OCI-LY1 (cell line): ENCODE measurements around the gene TMEM11.

Source experiments
- EZH2 ChIP-seq: fragments of 200-600 bp; sonication (generic), shearing (Covaris generic); IDR thresholded peaks from 2 replicates; pipeline ENCODE4 v1.8.0; 2017; ENCODE audit warnings: borderline replicate concordance, mixed run types, mild to moderate bottlenecking, antibody characterized with exemption, low read length, moderate library complexity, mixed read lengths
- TF ChIP-seq, protein P1 (sequence below): fragments of 200-600 bp; sonication (generic), shearing (Covaris generic); IDR thresholded peaks from 2 replicates; pipeline ENCODE4 v1.5.1; 2017; ENCODE audit warnings: mild to moderate bottlenecking, antibody characterized with exemption, low read length, moderate library complexity, mixed read lengths

DNA sequence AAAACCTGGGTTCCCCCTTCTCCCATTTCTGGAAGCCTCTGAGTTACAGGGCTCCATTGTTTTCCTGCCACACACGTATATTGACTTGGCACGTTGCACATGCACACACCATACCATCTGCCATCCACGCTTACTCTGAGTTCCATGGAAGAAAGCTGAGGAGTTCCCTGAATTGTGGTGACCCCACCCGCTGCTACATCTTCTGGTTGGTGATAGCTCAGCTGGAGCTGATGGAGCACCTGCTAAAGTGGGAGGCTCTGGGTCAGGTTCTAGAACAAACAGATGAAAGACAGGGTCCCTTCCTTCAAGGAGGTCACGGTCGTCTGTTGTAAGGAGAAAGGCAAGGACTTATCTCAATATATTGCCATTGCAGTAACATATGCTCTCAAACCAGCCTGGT, 41.1 kb downstream of the TMEM11 start:
- TF ChIP-seq, protein P1, sequence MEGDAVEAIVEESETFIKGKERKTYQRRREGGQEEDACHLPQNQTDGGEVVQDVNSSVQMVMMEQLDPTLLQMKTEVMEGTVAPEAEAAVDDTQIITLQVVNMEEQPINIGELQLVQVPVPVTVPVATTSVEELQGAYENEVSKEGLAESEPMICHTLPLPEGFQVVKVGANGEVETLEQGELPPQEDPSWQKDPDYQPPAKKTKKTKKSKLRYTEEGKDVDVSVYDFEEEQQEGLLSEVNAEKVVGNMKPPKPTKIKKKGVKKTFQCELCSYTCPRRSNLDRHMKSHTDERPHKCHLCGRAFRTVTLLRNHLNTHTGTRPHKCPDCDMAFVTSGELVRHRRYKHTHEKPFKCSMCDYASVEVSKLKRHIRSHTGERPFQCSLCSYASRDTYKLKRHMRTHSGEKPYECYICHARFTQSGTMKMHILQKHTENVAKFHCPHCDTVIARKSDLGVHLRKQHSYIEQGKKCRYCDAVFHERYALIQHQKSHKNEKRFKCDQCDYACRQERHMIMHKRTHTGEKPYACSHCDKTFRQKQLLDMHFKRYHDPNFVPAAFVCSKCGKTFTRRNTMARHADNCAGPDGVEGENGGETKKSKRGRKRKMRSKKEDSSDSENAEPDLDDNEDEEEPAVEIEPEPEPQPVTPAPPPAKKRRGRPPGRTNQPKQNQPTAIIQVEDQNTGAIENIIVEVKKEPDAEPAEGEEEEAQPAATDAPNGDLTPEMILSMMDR: no peak
- no peak for TF ChIP-seq EZH2
